D721Med (cell line): ENCODE measurements around the gene AK5.

ENCODE experiments used
- DNase-seq: peaks from one replicate; pipeline ENCODE4 v3.0.0; 2011; ENCODE audit warnings: low spot score; ENCODE audit not compliant: insufficient read length
- FAIRE-seq: peaks from 2 replicates; lab custom pipeline; 2011; peaks lifted over from hg19 to GRCh38; lab: Jason Lieb, UNC
- TF ChIP-seq, protein P1 (sequence below): IDR thresholded peaks from 2 replicates; pipeline ENCODE4 v1.5.1; 2012; ENCODE audit warnings: mild to moderate bottlenecking, control low read depth; ENCODE audit not compliant: insufficient read depth; ENCODE audit errors: missing control alignments

The AK5 gene

DNA sequence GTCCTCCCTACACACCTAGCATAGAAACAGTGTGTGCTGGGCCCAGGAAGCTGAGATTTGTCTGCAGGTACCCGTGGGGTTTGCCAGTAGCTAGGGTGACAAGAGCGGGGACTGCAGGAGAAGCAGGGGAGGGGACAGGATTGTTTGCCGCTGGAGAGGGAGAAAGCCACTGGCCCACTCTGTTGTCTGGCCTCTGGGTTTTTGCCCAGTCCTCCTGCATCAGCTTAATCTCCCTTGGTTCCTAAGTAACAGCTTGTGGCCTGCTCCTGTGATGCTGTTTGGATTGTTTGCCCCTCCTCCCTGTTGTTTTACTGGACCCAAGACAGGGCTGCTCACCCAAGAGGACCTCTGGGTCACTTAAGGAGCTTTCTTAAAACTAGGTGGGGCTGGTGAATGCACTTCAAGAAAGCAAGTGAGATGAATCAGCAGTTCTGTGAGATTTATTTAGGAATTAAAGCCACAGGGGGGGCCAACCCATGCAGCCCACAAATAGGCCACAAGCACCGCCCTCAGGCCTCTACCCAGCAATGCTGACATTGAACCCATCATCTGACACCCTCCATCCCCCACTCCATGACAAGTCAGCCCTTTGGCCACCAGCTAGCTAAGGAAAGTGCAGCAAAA lies 257.8 kb downstream of the AK5 start:
- TF ChIP-seq, protein P1, sequence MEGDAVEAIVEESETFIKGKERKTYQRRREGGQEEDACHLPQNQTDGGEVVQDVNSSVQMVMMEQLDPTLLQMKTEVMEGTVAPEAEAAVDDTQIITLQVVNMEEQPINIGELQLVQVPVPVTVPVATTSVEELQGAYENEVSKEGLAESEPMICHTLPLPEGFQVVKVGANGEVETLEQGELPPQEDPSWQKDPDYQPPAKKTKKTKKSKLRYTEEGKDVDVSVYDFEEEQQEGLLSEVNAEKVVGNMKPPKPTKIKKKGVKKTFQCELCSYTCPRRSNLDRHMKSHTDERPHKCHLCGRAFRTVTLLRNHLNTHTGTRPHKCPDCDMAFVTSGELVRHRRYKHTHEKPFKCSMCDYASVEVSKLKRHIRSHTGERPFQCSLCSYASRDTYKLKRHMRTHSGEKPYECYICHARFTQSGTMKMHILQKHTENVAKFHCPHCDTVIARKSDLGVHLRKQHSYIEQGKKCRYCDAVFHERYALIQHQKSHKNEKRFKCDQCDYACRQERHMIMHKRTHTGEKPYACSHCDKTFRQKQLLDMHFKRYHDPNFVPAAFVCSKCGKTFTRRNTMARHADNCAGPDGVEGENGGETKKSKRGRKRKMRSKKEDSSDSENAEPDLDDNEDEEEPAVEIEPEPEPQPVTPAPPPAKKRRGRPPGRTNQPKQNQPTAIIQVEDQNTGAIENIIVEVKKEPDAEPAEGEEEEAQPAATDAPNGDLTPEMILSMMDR: no peak
- FAIRE-seq (no peak), DNase-seq (peak; percentile 26)

DNA sequence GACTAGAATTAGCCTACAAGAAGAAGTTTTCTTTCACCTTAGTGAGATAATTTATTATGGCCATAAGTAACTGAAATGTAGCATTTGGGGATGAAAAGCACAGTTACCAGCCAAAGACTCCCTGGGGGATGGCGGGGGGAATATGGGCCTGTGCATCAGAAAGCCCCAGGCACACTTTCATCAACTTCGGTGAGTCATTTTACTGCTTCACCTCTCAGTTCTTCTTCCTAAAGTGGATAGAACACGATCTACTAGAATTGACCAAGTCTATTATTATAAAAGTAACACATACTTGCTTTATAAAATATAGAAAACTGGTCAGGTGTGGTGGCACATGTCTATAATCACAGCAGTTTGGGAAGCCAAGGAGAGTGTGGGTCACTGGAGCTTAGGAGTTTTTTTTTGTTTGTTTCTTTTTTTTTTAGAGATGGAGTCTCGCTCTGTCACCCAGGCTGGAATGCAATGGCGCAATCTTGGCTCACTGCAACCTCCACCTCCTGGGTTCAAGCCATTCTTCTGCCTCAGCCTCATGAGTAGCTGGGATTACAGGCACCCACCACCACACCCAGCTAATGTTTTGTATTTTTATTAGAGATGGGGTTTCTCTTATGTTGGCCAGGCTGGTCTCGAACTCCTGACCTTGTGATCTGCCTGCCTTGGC lies 258.8 kb downstream of the AK5 start:
- DNase-seq (no peak), FAIRE-seq (no peak)
- TF ChIP-seq, protein P1: no peak

DNA sequence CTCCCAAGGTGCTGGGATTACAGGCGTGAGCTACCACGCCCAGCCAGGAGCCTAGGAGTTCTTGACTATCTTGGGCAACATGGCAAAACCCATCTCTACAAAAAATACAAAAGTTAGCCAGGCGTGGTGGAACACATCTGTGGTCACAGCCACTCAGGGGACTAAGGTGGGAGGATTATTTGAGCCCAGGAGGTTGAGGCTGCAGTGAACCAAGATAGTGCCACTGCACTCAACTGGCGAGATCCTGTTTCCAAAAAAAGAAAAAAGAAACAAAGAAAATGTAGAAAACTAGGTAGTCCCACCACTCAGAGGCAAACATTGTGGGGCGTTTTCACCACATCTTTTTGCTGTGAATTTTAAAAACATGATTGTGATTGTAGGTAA lies 259.3 kb downstream of the AK5 start:
- TF ChIP-seq, protein P1: no peak
- DNase-seq: no peak
- no peak for FAIRE-seq

DNA sequence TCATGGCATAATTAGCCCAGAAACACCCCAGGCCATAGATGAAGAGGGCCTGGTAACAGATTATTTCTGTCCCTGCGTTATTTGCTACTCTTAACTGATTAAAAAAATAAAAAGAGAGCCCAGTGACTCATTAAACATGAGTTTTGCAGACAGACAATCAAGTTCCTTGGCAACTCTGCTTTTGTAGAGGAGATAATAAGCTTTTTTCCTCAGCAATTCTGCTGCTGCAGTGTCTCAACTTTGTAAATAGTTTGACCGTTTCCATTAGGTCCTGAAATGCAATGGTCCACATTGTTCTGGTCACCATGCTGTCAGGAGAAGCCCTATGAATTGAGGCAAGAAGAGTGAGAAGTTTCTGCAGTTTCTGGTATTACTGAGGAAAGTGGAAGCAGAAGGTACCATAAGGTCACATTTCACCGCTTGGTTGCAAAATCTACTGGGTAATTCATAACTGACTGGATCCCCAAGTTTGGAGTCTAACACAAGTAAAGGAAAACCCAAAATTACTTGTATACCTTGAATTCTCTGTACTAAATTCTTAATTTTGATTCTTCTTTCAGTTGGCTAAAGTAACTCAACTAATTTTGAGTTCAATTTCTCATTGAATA lies 261.1 kb downstream of the AK5 start:
- DNase-seq: no peak
- TF ChIP-seq, protein P1: no peak
- no peak for FAIRE-seq

DNA sequence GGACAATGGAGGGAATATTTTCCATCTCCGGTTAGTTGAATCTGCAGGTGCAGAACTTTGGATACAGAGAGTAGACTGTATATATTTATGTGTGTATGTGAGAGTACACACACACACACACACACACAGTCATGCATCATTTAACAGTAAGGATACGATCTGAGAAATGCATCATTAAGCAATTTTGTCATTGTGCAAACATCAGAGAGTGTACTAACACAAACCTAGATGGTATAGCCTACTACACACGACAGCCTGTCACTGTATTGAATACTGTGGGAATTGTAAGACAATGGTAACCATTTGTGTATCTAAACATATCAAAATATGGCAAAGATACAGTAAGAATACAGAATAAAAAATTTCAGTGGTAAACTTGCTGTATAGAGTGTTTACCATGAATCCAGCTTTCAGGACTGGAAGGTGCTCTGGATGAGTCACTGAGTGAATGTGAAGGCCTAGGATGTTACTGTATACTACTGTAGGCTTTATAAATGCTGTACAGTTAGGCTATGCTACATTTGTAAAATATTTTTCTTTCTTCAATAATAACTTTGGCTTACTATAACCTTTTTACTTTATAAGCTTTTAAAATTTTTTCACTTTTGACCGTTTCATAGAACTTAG lies 262.1 kb downstream of the AK5 start:
- FAIRE-seq (no peak), DNase-seq (no peak)
- TF ChIP-seq, protein P1: no peak

DNA sequence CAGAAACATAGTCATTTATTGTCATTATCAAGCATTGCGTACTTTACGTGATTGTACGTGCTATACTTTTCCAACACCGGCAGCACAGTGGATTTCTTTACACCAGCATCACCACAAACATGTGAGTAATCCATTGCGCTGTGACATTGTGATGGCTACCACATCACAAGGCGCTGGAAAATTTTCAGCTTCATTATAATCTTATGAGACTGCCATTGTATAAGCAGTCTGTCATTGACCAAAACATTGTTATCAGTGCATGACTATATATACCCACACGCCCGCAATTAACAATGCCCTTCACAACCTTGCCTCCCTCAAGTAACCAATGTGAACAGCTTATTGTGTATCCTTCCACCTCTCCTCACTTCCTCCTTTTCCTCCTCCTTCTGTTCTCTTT lies 263.0 kb downstream of the AK5 start:
- FAIRE-seq (no peak), DNase-seq (no peak)
- TF ChIP-seq, protein P1: no peak
